ENCODE data around the gene CAMK4.
"Not testable (repeated sequence)": the region's sequence is repeated elsewhere in the genome, so short reads cannot be mapped to it uniquely, and the experiment has no call there.

The CAMK4 gene

GRCh38 chr5:111256128-111256527 is 31.9 kb downstream of the CAMK4 start:
- no peak for DNase-seq (ENCODE audit: extremely low spot score)
- TF ChIP-seq ELF4 (IDR thresholded peaks at IDR 0.05) (no peak), ARNT (IDR thresholded peaks at IDR 0.05) (no peak), SP1 (IDR thresholded peaks at IDR 0.05) (no peak), LEF1 (IDR thresholded peaks at IDR 0.05; ENCODE audit: borderline replicate concordance) (no peak), FOXM1 (IDR thresholded peaks at IDR 0.05; ENCODE audit: borderline replicate concordance) (no peak), ZNF384 (IDR thresholded peaks at IDR 0.05) (no peak), SUZ12 (IDR thresholded peaks at IDR 0.05) (no peak)
- POLR2A ChIA-PET = no interaction called here
- CTCF ChIA-PET = no interaction called here

- CTCF ChIA-PET; DNase-seq (ENCODE audit: extremely low spot score); POLR2A ChIA-PET: not testable (repeated sequence)
Measured at GRCh38 chr5:111257610-111258009, 33.4 kb downstream of the CAMK4 start.

- DNase-seq (ENCODE audit: extremely low spot score) = no peak
- POLR2A ChIA-PET = no interaction called here
Measured at GRCh38 chr5:111259636-111260035, 35.5 kb downstream of the CAMK4 start.

GRCh38 chr5:111261610-111262009 is 37.4 kb downstream of the CAMK4 start:
- TF ChIP-seq ARNT (IDR thresholded peaks at IDR 0.05) (no peak), FOXA1 (IDR thresholded peaks at IDR 0.05) (no peak), ELF4 (IDR thresholded peaks at IDR 0.05) (no peak), TARDBP (IDR thresholded peaks at IDR 0.05) (no peak), FOXK2 (IDR thresholded peaks at IDR 0.05) (no peak), SUZ12 (IDR thresholded peaks at IDR 0.05) (no peak), CTBP1 (IDR thresholded peaks at IDR 0.05; ENCODE audit: borderline replicate concordance) (no peak), PKNOX1 (IDR thresholded peaks at IDR 0.05) (no peak), NFRKB (IDR thresholded peaks at IDR 0.05) (no peak), ZNF384 (IDR thresholded peaks at IDR 0.05) (no peak), FOXM1 (IDR thresholded peaks at IDR 0.05; ENCODE audit: borderline replicate concordance) (no peak)
- DNase-seq (ENCODE audit: extremely low spot score) = no peak
- ChIA-PET POLR2A (no interaction called here), CTCF (no interaction called here)

More at GRCh38 chr5:111259636-111260035, 35.5 kb downstream of the CAMK4 start:
- CTCF ChIA-PET = no interaction called here
- TF ChIP-seq ZNF384 (IDR thresholded peaks at IDR 0.05) = no peak
- no peak for TF ChIP-seq CTBP1 (IDR thresholded peaks at IDR 0.05; ENCODE audit: borderline replicate concordance)
- TF ChIP-seq L3MBTL2 (conservative IDR thresholded peaks at IDR 0.05) = no peak
- no peak for TF ChIP-seq ELF4 (IDR thresholded peaks at IDR 0.05)
- no peak for TF ChIP-seq TARDBP (IDR thresholded peaks at IDR 0.05)
- TF ChIP-seq PKNOX1 (IDR thresholded peaks at IDR 0.05) = no peak
- TF ChIP-seq ARNT (IDR thresholded peaks at IDR 0.05) = no peak
- no peak for TF ChIP-seq FOXK2 (IDR thresholded peaks at IDR 0.05)
- TF ChIP-seq FOXM1 (IDR thresholded peaks at IDR 0.05; ENCODE audit: borderline replicate concordance) = no peak
- no peak for TF ChIP-seq BHLHE40 (IDR thresholded peaks at IDR 0.05; ENCODE audit: borderline replicate concordance)
- no peak for TF ChIP-seq HDGF (IDR thresholded peaks at IDR 0.05; ENCODE audit: borderline replicate concordance)
- TF ChIP-seq SUZ12 (IDR thresholded peaks at IDR 0.05) = no peak
- TF ChIP-seq FOXA1 (IDR thresholded peaks at IDR 0.05) = no peak
- TF ChIP-seq LEF1 (IDR thresholded peaks at IDR 0.05; ENCODE audit: borderline replicate concordance) = no peak
- no peak for TF ChIP-seq SP1 (IDR thresholded peaks at IDR 0.05)
- TF ChIP-seq NFRKB (IDR thresholded peaks at IDR 0.05) = no peak

- DNase-seq (ENCODE audit: extremely low spot score) = no peak
- ChIA-PET CTCF (no interaction called here), POLR2A (no interaction called here)
- no peak for TF ChIP-seq L3MBTL2 (conservative IDR thresholded peaks at IDR 0.05)
- TF ChIP-seq CTBP1 (IDR thresholded peaks at IDR 0.05; ENCODE audit: borderline replicate concordance) = no peak
- TF ChIP-seq HDGF (IDR thresholded peaks at IDR 0.05; ENCODE audit: borderline replicate concordance) = no peak
- TF ChIP-seq ARNT (IDR thresholded peaks at IDR 0.05) = no peak
- no peak for TF ChIP-seq FOXM1 (IDR thresholded peaks at IDR 0.05; ENCODE audit: borderline replicate concordance)
- no peak for TF ChIP-seq NFRKB (IDR thresholded peaks at IDR 0.05)
- no peak for TF ChIP-seq TARDBP (IDR thresholded peaks at IDR 0.05)
- no peak for TF ChIP-seq SUZ12 (IDR thresholded peaks at IDR 0.05)
- TF ChIP-seq FOXA1 (IDR thresholded peaks at IDR 0.05) = no peak
- no peak for TF ChIP-seq LEF1 (IDR thresholded peaks at IDR 0.05; ENCODE audit: borderline replicate concordance)
- TF ChIP-seq SP1 (IDR thresholded peaks at IDR 0.05) = no peak
- TF ChIP-seq BHLHE40 (IDR thresholded peaks at IDR 0.05; ENCODE audit: borderline replicate concordance) = no peak
- TF ChIP-seq PKNOX1 (IDR thresholded peaks at IDR 0.05) = no peak
- TF ChIP-seq FOXK2 (IDR thresholded peaks at IDR 0.05) = no peak
- TF ChIP-seq ELF4 (IDR thresholded peaks at IDR 0.05) = no peak
- TF ChIP-seq ZNF384 (IDR thresholded peaks at IDR 0.05) = no peak
Measured at GRCh38 chr5:111262153-111262552, 38.0 kb downstream of the CAMK4 start.

GRCh38 chr5:111262815-111263214 is 38.6 kb downstream of the CAMK4 start:
- ChIA-PET CTCF (interaction anchor here (0.8 kb wide), 1 partner anchor 269 kb away, joined by 4 read pairs; no protein-coding TSS in a partner anchor), POLR2A (no interaction called here)

More at GRCh38 chr5:111262815-111263214, 38.6 kb downstream of the CAMK4 start:
- no peak for DNase-seq (ENCODE audit: extremely low spot score)
- TF ChIP-seq ZNF384 (IDR thresholded peaks at IDR 0.05) = no peak
- no peak for TF ChIP-seq TARDBP (IDR thresholded peaks at IDR 0.05)
- no peak for TF ChIP-seq SP1 (IDR thresholded peaks at IDR 0.05)
- TF ChIP-seq FOXA1 (IDR thresholded peaks at IDR 0.05) = no peak
- no peak for TF ChIP-seq LEF1 (IDR thresholded peaks at IDR 0.05; ENCODE audit: borderline replicate concordance)
- TF ChIP-seq CTBP1 (IDR thresholded peaks at IDR 0.05; ENCODE audit: borderline replicate concordance) = no peak
- no peak for TF ChIP-seq NFRKB (IDR thresholded peaks at IDR 0.05)
- no peak for TF ChIP-seq HDGF (IDR thresholded peaks at IDR 0.05; ENCODE audit: borderline replicate concordance)
- TF ChIP-seq BHLHE40 (IDR thresholded peaks at IDR 0.05; ENCODE audit: borderline replicate concordance) = no peak
- TF ChIP-seq ELF4 (IDR thresholded peaks at IDR 0.05) = no peak
- TF ChIP-seq FOXK2 (IDR thresholded peaks at IDR 0.05) = no peak
- TF ChIP-seq L3MBTL2 (conservative IDR thresholded peaks at IDR 0.05) = no peak
- TF ChIP-seq PKNOX1 (IDR thresholded peaks at IDR 0.05) = no peak
- no peak for TF ChIP-seq ARNT (IDR thresholded peaks at IDR 0.05)
- TF ChIP-seq SUZ12 (IDR thresholded peaks at IDR 0.05) = no peak
- TF ChIP-seq FOXM1 (IDR thresholded peaks at IDR 0.05; ENCODE audit: borderline replicate concordance) = no peak

Data from HEK293T (cell line).